Measurements from ENCODE around the gene GDPD3.
"Not testable (repeated sequence)": the region's sequence is repeated elsewhere in the genome, so short reads cannot be mapped to it uniquely, and the experiment has no call there.

The GDPD3 gene

DNA sequence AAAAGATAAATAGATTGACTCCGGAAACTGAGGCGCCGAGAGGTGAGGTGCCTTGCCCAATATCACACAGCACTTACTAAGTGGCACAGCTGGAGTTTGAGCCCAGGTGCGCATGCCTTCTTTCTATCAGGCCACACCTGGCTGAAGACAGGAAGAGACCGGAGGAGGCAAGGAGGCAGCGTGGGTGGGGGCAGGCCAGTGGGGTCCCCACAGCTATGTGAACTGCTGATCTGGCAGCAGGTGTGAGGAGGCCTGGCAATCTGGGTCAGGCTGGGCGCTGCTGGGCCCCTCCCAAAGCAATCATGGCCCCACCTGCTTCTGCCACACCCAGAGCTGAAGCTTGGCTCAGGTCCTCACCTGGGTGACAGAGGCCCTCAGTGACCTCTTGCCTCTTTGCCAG lies 1.9 kb upstream of the GDPD3 start:
- Histone ChIP-seq H4K20me1 (ENCODE audit: insufficient read depth, low read length) (no peaks in the 10 kb centered on the region), H3K9me3 (ENCODE audit: insufficient read depth, low read length) (no peaks in the 10 kb centered on the region), H3K27ac (ENCODE audit: low read length) (no peak overlapping the region), H3K9ac (ENCODE audit: low read length) (no peak overlapping the region), H3K4me2 (ENCODE audit: low read length) (no peak overlapping the region), H3K27me3 (ENCODE audit: low read depth, low read length) (no peaks in the 10 kb centered on the region), H3K79me2 (ENCODE audit: low read length) (no peaks in the 10 kb centered on the region), H2AFZ (ENCODE audit: low read depth, low read length) (no peak overlapping the region), H3K4me3 (ENCODE audit: low read length) (no peak overlapping the region), H3K36me3 (replicated peaks; ENCODE audit: low read depth, low read length) (no peaks in the 10 kb centered on the region), H3K4me1 (ENCODE audit: low read length) (no peaks in the 10 kb centered on the region)
- no peak for TF ChIP-seq EZH2phosphoT487 (IDR thresholded peaks at IDR 0.05; ENCODE audit: low read depth)
- TF ChIP-seq, protein P1, sequence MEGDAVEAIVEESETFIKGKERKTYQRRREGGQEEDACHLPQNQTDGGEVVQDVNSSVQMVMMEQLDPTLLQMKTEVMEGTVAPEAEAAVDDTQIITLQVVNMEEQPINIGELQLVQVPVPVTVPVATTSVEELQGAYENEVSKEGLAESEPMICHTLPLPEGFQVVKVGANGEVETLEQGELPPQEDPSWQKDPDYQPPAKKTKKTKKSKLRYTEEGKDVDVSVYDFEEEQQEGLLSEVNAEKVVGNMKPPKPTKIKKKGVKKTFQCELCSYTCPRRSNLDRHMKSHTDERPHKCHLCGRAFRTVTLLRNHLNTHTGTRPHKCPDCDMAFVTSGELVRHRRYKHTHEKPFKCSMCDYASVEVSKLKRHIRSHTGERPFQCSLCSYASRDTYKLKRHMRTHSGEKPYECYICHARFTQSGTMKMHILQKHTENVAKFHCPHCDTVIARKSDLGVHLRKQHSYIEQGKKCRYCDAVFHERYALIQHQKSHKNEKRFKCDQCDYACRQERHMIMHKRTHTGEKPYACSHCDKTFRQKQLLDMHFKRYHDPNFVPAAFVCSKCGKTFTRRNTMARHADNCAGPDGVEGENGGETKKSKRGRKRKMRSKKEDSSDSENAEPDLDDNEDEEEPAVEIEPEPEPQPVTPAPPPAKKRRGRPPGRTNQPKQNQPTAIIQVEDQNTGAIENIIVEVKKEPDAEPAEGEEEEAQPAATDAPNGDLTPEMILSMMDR (IDR thresholded peaks at IDR 0.05; ENCODE audit: low read depth, low read length): no peak

DNA sequence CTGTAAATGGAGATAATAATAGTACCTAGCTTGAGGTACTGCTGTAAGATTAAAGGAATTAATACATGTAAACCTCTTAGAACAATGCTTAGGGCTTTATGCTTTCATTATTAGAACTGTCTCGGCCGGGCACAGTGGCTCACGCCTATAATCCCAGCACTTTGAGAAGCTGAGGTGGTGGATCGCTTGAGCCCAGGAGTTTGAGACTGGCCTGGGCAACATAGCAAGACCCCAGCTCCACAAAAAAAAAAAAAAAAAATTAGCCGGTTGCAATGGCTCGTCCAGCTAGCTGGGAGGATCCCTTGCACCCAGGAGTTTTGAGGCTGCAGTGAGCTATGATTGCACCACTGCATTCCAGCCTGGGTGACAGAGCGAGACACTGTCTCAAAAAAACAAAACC lies 1.5 kb upstream of the GDPD3 start:
- not testable (repeated sequence) for H3K79me2 ChIP-seq (ENCODE audit: low read length); H3K27me3 ChIP-seq (ENCODE audit: low read depth, low read length); H3K4me3 ChIP-seq (ENCODE audit: low read length); H3K27ac ChIP-seq (ENCODE audit: low read length); H3K4me1 ChIP-seq (ENCODE audit: low read length); H4K20me1 ChIP-seq (ENCODE audit: insufficient read depth, low read length); H3K4me2 ChIP-seq (ENCODE audit: low read length); H2AFZ ChIP-seq (ENCODE audit: low read depth, low read length); H3K9ac ChIP-seq (ENCODE audit: low read length); H3K36me3 ChIP-seq (replicated peaks; ENCODE audit: low read depth, low read length); H3K9me3 ChIP-seq (ENCODE audit: insufficient read depth, low read length)

DNA sequence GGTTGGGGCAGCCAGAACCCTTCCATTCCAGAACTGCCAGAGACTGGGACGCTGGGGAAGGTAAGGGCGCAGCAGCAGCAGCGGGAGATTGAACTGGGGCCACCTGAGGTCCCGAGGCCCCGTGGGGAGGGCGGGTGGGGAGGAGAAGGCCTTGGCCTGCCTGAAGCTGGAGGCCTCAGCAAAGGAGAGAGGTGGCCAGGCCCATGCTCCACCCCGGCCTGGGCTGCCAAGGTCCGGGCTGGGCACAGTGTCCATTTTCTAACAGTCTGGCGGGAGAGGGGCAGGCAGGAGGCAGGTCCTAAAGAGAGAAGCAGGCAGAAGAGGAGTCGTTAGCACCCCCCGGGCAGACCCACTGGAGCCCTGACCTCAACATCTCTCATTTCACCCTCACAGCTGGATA lies 1.1 kb upstream of the GDPD3 start:
- Histone ChIP-seq H3K9ac (ENCODE audit: low read length) (no peak overlapping the region), H3K4me1 (ENCODE audit: low read length) (no peaks in the 10 kb centered on the region), H4K20me1 (ENCODE audit: insufficient read depth, low read length) (no peaks in the 10 kb centered on the region), H3K9me3 (ENCODE audit: insufficient read depth, low read length) (no peaks in the 10 kb centered on the region), H3K79me2 (ENCODE audit: low read length) (no peaks in the 10 kb centered on the region), H3K27ac (ENCODE audit: low read length) (no peak overlapping the region), H3K27me3 (ENCODE audit: low read depth, low read length) (no peaks in the 10 kb centered on the region), H3K4me3 (ENCODE audit: low read length) (no peak overlapping the region), H2AFZ (ENCODE audit: low read depth, low read length) (no peak overlapping the region), H3K36me3 (replicated peaks; ENCODE audit: low read depth, low read length) (no peaks in the 10 kb centered on the region), H3K4me2 (ENCODE audit: low read length) (no peak overlapping the region)
- TF ChIP-seq, protein P1 (IDR thresholded peaks at IDR 0.05; ENCODE audit: low read depth, low read length): no peak
- no peak for TF ChIP-seq EZH2phosphoT487 (IDR thresholded peaks at IDR 0.05; ENCODE audit: low read depth)

DNA sequence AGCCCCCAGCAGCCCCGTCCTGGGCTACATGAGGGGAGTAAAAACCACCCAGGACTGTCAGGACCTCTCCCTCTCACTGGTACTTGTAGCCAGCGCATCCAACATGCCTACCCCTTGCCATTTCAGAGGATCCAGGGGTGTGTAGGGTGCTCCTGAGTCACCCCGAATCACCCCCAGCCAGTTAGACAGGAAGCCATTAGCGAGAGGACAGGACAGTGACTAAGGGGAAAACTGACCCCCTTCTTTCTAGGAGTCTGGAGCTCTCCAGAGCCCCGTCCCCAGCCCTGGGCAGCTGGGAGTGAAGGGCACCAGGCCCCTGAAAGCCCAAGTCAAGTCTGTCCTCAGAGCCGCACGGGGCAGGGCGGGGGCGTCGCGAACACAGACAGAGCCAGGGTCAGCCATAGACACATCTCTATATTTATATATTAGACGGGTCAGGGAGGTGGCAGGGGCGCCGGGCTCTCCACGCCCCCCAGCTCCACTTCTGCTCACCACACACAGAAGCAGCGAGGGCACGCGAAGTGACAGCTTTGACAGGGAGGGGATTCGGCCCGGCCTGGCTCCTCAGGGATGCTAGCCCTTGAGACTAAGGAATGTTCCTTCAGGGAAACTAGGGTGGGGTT lies 485 bp upstream of the GDPD3 start:
- Histone ChIP-seq H3K27ac (ENCODE audit: low read length) (no peak overlapping the region), H3K4me2 (ENCODE audit: low read length) (no peak overlapping the region), H4K20me1 (ENCODE audit: insufficient read depth, low read length) (no peaks in the 10 kb centered on the region), H3K27me3 (ENCODE audit: low read depth, low read length) (no peaks in the 10 kb centered on the region), H3K79me2 (ENCODE audit: low read length) (no peaks in the 10 kb centered on the region), H3K9me3 (ENCODE audit: insufficient read depth, low read length) (no peaks in the 10 kb centered on the region), H3K36me3 (replicated peaks; ENCODE audit: low read depth, low read length) (no peaks in the 10 kb centered on the region), H3K4me3 (ENCODE audit: low read length) (no peak overlapping the region), H2AFZ (ENCODE audit: low read depth, low read length) (no peak overlapping the region), H3K4me1 (ENCODE audit: low read length) (no peaks in the 10 kb centered on the region), H3K9ac (ENCODE audit: low read length) (no peak overlapping the region)
- TF ChIP-seq, protein P1 (IDR thresholded peaks at IDR 0.05; ENCODE audit: low read depth, low read length): no peak
- TF ChIP-seq EZH2phosphoT487 (IDR thresholded peaks at IDR 0.05; ENCODE audit: low read depth): no peak
